Bone marrow (tissue), 2 donors: ENCODE results near the gene RNF151.
"Not testable (repeated sequence)": the region's sequence is repeated elsewhere in the genome, so short reads cannot be mapped to it uniquely, and the experiment has no call there.

ENCODE experiments used
- DNase-seq, 2 donors: peaks; one replicate each; lab custom pipeline; 2025; lab: John Stamatoyannopoulos, UW

Gene RNF151

GRCh38 chr16:2009164-2009711 is 42.6 kb downstream of the RNF151 start:
- no peak for DNase-seq

- peak in 1 of 2 donors; percentile 34 for DNase-seq
Measured at GRCh38 chr16:2009791-2010510, 43.3 kb downstream of the RNF151 start, which contains the start of gene ZNF598. ZNF598 (minus strand) TSS chr16:2009821.

DNA sequence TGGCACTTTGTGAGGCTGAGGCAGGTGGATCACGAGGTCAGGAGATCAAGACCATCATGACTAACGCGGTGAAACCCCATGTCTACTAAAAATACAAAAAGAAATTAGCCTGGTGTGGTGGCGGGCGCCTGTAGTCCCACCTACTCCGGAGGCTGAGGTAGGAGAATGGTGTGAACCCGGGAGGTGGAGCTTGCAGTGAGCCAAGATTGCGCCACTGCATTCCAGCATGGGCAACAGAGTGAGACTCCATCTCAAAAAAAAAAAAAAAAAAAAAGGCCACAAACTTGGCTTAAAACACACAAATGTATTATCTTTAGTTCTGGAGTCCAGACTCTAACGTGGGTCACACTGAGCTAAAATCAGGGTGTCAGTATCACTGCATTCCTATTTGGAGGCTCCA is 45.1 kb downstream of the RNF151 start:
- DNase-seq = not testable (repeated sequence)

GRCh38 chr16:2013527-2013926 is 46.9 kb downstream of the RNF151 start:
- DNase-seq = no peak

- DNase-seq = no peak
Measured at GRCh38 chr16:2015117-2015946, 48.7 kb downstream of the RNF151 start.

DNA sequence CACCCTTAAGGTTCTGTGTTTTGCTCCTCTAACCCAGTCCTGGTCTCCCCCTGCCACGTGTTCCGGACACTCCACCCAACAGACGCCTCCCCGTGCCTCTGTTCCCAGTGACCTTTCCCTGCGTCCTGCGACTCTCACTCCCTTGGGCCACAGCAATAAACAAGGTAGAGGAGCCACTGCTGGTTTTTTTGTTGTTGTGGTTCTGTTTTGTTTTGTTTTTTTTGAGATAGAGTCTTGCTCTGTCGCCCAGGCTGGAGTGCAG is 49.2 kb downstream of the RNF151 start:
- no peak for DNase-seq

GRCh38 chr16:2016407-2016922 is 49.8 kb downstream of the RNF151 start:
- DNase-seq = no peak
